ENCODE results near the gene EIF2B4. TPM values are rescaled to one million over a fixed set of nuclear protein-coding genes. Genes with fewer than 3 reads are reported as not detected.

Gene EIF2B4
- total RNA-seq, 5 donors from 2014 or later (not counting 1 experiment from before 2014, with no cell fraction given): 35.6 to 50.3 (median 40.5) TPM

DNA sequence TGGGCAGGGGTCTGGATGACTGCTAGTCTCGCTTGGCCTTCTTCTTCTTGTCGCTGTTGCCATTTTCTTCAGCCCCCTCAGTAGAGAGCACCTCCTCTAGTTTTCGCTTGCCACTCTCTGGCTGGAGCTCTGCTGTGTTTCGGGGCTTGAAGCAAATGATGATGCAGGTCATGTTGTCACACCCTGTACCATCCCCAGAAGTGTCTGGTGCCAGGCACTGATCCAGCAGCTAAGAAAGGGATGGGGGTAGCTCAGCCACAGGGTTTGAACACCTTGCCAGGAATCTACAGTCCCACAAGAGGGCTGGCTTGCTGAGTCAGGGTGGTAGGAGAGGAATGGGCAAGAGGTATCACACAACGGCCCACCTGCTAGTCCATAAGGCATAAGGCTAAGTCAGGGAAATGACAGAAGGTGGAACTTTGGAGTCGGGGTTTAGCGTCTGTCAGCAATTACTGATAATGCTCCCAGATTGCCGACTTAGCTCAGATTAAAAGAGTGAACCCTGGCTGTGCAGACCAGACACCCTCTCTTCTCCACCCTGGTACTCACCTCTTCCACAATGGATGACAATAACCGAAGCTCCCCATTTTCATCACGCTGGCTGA lies 11.5 kb upstream of the EIF2B4 start:
- DNase-seq: no peak
- H3K27me3 ChIP-seq (replicated peaks in 1 of 2; ENCODE audit: control insufficient read depth in 2 of 2, extremely low read depth in 1 of 2, insufficient read depth in 2 of 2, low read length in 1 of 2): no peaks in the 10 kb centered on the region
- peak overlapping the region; percentile 90 for H3K27ac ChIP-seq (ENCODE audit: low read length)
- no peak for ATAC-seq (replicated peaks in 1 of 4)
- WGBS (ENCODE audit: insufficient coverage): 100% methylated on average over 3 of the region's 10 CpGs
- peaks cover 8 to 18% of the 10 kb centered on the region in 2 experiments for H3K4me1 ChIP-seq (ENCODE audit: control insufficient read depth in 1 of 2, extremely low read depth in 1 of 2, insufficient read depth in 2 of 2, low read length in 2 of 2)
- Mint-ChIP-seq H3K27ac (peak overlapping the region; percentile 66 to 80), H3K9me3 (no peaks in the 10 kb centered on the region), H3K4me1 (peaks cover 23 to 34% (median 32%) of the 10 kb centered on the region in 3 donors), H3K36me3 (peaks cover 39% of the 10 kb centered on the region), H3K27me3 (no peaks in the 10 kb centered on the region), H3K4me3 (peak overlapping the region; percentile 79 to 87 (median 86))
- CTCF ChIA-PET: no interaction called here
- no peak overlapping the region for H3K4me3 ChIP-seq (ENCODE audit: control insufficient read depth in 1 of 2, extremely low read depth in 1 of 2, low read length in 1 of 2)
- no peaks in the 10 kb centered on the region for H3K9me3 ChIP-seq
- peaks cover 26 to 51% of the 10 kb centered on the region in 2 donors for H3K36me3 ChIP-seq (ENCODE audit: control insufficient read depth in 2 of 2, extremely low read depth in 1 of 2, insufficient read depth in 1 of 2, low read length in 1 of 2)
- POLR2A ChIA-PET: interaction anchor here in 1 of 2 donors (0.5 kb wide), 1 partner anchor 86 kb away, joined by 6 read pairs; no protein-coding TSS in a partner anchor

DNA sequence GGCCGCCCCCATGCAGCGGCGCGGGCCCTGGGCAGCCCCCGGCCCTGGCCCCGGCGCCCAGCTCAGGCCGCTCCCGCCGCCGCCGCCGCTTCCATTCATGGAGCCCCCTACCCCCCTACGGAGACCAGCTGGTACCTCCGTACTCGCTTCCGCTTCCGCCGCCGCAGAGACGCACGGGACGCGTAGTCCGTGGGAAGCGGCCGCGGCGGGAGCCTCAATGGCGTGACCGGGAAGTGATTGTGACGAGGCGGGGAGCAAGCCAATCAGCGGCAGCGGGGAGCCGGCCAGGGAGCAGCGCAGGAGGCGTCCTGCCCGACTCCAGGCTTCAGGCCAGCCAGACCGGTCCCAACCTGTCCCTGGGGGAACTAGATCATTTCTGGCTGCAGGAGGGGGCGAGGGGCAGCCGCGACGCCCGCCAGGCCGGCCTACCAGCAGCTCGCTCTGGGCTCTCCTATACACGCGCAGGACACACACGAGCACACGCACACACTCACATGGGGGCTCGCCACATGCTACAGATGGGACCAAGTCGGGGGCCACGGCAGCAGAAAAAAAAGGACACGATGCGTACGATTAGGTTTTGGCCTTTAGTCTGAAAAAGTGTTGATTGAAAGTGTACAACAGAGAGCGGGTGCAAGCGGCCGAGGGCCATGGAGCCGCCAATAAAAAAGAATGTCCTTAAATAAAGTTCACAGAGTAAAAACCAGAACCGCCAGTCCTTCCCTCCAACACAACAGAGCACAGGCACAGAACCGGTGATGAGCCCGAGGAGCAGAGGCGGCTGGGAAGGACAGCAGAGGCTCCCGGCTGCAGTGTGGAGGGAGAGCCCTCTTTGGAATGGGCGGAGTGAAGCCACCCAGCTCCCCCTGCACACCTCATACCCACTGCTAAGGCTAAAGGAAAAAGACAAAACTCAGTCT lies 10.7 kb upstream of the EIF2B4 start, which contains the start of gene ZNF513:
ZNF513 (minus strand) TSS at position 109 of the 920 bp plus-strand sequence. CDS start 208 bp downstream, outside the sequence.
- Mint-ChIP-seq H3K27ac (peak within 1 kb of the TSS; percentile 88 to 94), H3K4me1 (peaks cover 23 to 34% (median 32%) of the 10 kb centered on the region in 3 donors), H3K27me3 (no peaks in the 10 kb centered on the region), H3K9me3 (no peaks in the 10 kb centered on the region), H3K36me3 (peaks cover 44% of the 10 kb centered on the region), H3K4me3 (peak within 1 kb of the TSS; percentile 85 to 87 (median 87))
- peak; percentile 93 to 97 (median 96) for ATAC-seq (replicated peaks in 1 of 4)
- Histone ChIP-seq H3K4me1 (ENCODE audit: control insufficient read depth in 1 of 2, extremely low read depth in 1 of 2, insufficient read depth in 2 of 2, low read length in 2 of 2) (peaks cover 8 to 18% of the 10 kb centered on the region in 2 experiments), H3K27ac (ENCODE audit: low read length) (peak within 1 kb of the TSS; percentile 90), H3K27me3 (replicated peaks in 1 of 2; ENCODE audit: control insufficient read depth in 2 of 2, extremely low read depth in 1 of 2, insufficient read depth in 2 of 2, low read length in 1 of 2) (no peaks in the 10 kb centered on the region), H3K36me3 (ENCODE audit: control insufficient read depth in 2 of 2, extremely low read depth in 1 of 2, insufficient read depth in 1 of 2, low read length in 1 of 2) (peaks cover 29 to 55% of the 10 kb centered on the region in 2 donors), H3K9me3 (no peaks in the 10 kb centered on the region), H3K4me3 (ENCODE audit: control insufficient read depth in 1 of 2, extremely low read depth in 1 of 2, low read length in 1 of 2) (peak within 1 kb of the TSS; percentile 68 to 78)
- ChIA-PET POLR2A (interaction anchor here in 1 of 2 donors (0.9 kb wide), 1 partner anchor 29 kb away, joined by 3 read pairs; no protein-coding TSS in a partner anchor), CTCF (interaction anchor here in 1 of 2 donors (1.4 kb wide), 2 partner anchors 11 to 29 kb away, joined by 3 to 5 read pairs; partner anchors contain the start of gene PPM1G)
- WGBS (ENCODE audit: insufficient coverage): 10% methylated on average over 51 of the region's 67 CpGs
- peak; percentile 62 to 92 (median 82) for DNase-seq

DNA sequence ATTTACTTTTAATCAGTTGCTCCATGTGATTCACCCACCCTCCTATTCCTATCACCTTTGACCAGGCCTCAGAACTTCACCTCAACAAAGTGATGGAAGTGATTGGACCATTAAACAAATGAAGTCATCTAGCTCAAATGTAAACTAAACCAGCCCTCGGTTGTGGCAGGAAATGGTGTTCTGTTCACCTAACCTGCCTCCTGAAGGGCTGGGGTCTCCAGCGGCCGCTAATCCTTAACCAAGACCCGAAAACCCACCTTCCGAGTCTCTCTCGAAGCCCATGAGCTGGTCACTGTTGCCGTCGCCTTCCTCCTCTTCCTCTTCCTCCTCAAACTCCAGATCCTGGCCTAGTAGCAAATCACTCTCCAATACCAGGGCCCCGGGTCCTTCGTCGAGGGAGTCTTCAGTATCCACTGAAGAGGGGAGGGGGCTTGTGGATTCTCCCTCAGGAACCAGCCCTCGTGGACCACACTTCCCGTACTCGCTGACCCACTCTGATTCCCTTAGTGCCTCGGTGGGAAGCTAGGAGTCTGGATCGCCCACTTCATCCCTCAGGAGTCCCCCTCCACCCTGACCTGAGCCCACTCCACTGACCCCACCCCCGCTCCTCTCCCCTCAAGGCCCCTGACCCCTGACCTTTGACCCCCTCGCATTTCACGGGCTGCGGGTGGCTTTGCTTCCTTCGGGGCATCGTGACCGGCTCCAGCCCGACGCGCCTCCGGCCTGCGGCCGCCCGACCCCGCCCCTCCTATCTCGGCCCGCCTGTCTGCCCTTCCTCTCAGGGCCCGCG lies 9.9 kb upstream of the EIF2B4 start:
- H3K9me3 ChIP-seq: no peaks in the 10 kb centered on the region
- ChIA-PET CTCF (interaction anchor here in 1 of 2 donors (0.5 to 1.4 kb wide), 4 partner anchors 10 to 60 kb away, joined by 3 to 5 read pairs (median 4); partner anchors contain the start of gene PPM1G), POLR2A (interaction anchor here (0.6 to 1.2 kb wide), 4 partner anchors 11 to 58 kb away, joined by 3 to 4 read pairs (median 4); no protein-coding TSS in a partner anchor)
- DNase-seq: peak in 13 of 35 experiments; percentile 6 to 44 (median 28)
- H3K4me1 ChIP-seq (ENCODE audit: control insufficient read depth in 1 of 2, extremely low read depth in 1 of 2, insufficient read depth in 2 of 2, low read length in 2 of 2): peaks cover 8 to 18% of the 10 kb centered on the region in 2 experiments
- WGBS (ENCODE audit: insufficient coverage): 1% methylated on average over 24 of the region's 35 CpGs
- peak overlapping the region; percentile 81 for H3K27ac ChIP-seq (ENCODE audit: low read length)
- peak; percentile 20 to 40 (median 34) for ATAC-seq (replicated peaks in 1 of 4)
- H3K27me3 Mint-ChIP-seq: no peaks in the 10 kb centered on the region
- peak overlapping the region; percentile 68 to 78 for H3K4me3 ChIP-seq (ENCODE audit: control insufficient read depth in 1 of 2, extremely low read depth in 1 of 2, low read length in 1 of 2)
- H3K27me3 ChIP-seq (replicated peaks in 1 of 2; ENCODE audit: control insufficient read depth in 2 of 2, extremely low read depth in 1 of 2, insufficient read depth in 2 of 2, low read length in 1 of 2): no peaks in the 10 kb centered on the region
- H3K4me1 Mint-ChIP-seq: peaks cover 24 to 34% (median 32%) of the 10 kb centered on the region in 3 donors
- peak overlapping the region; percentile 85 to 87 (median 87) for H3K4me3 Mint-ChIP-seq
- peaks cover 41% of the 10 kb centered on the region for H3K36me3 Mint-ChIP-seq
- H3K27ac Mint-ChIP-seq: peak overlapping the region; percentile 88 to 94
- H3K9me3 Mint-ChIP-seq: no peaks in the 10 kb centered on the region
- peaks cover 36 to 55% of the 10 kb centered on the region in 2 donors for H3K36me3 ChIP-seq (ENCODE audit: control insufficient read depth in 2 of 2, extremely low read depth in 1 of 2, insufficient read depth in 1 of 2, low read length in 1 of 2)

DNA sequence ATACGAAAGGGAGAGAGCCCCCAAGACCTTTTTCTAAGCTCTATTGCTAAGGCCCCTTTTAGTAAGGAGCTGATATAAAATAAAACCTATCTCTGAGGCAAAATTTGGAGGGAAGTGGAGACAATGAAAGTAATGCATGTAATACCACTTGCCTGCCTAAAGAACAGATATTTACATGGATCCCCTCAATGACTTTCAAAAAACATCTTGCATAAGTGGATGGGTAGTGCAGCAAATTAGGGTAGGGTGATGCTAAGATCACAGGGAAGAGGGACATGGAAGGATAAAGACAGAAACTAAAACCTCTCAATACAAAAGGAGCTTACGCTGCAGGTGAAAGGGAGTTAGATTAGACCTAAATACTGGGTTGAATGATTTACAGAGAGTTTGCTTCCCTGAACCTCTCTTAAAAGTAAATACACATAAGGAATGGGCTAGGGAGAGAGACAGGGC lies 9.3 kb upstream of the EIF2B4 start:
- no peaks in the 10 kb centered on the region for H3K9me3 ChIP-seq
- ChIA-PET CTCF (interaction anchor here in 1 of 2 donors (0.5 to 1.4 kb wide), 4 partner anchors 10 to 60 kb away, joined by 3 to 5 read pairs (median 4); partner anchors contain the start of gene PPM1G), POLR2A (interaction anchor here (0.6 to 1.2 kb wide), 3 partner anchors 10 to 57 kb away, joined by 3 to 4 read pairs (median 4); no protein-coding TSS in a partner anchor)
- H3K9me3 Mint-ChIP-seq: no peaks in the 10 kb centered on the region
- ATAC-seq (replicated peaks in 1 of 4) (no peak), DNase-seq (no peak)
- H3K27ac ChIP-seq (ENCODE audit: low read length): peak overlapping the region; percentile 81
- H3K27me3 Mint-ChIP-seq: no peaks in the 10 kb centered on the region
- peaks cover 8 to 18% of the 10 kb centered on the region in 2 experiments for H3K4me1 ChIP-seq (ENCODE audit: control insufficient read depth in 1 of 2, extremely low read depth in 1 of 2, insufficient read depth in 2 of 2, low read length in 2 of 2)
- no CpG with 5 or more reads among the region's 2 CpGs for WGBS (ENCODE audit: insufficient coverage)
- H3K4me3 Mint-ChIP-seq: peak overlapping the region; percentile 85 to 87 (median 87)
- H3K4me1 Mint-ChIP-seq: peaks cover 27 to 37% (median 34%) of the 10 kb centered on the region in 3 donors
- peak overlapping the region; percentile 88 to 94 for H3K27ac Mint-ChIP-seq
- peaks cover 42% of the 10 kb centered on the region for H3K36me3 Mint-ChIP-seq
- H3K4me3 ChIP-seq (ENCODE audit: control insufficient read depth in 1 of 2, extremely low read depth in 1 of 2, low read length in 1 of 2): peak overlapping the region in 1 of 2 donors; percentile 78
- no peaks in the 10 kb centered on the region for H3K27me3 ChIP-seq (replicated peaks in 1 of 2; ENCODE audit: control insufficient read depth in 2 of 2, extremely low read depth in 1 of 2, insufficient read depth in 2 of 2, low read length in 1 of 2)
- H3K36me3 ChIP-seq (ENCODE audit: control insufficient read depth in 2 of 2, extremely low read depth in 1 of 2, insufficient read depth in 1 of 2, low read length in 1 of 2): peaks cover 39 to 55% of the 10 kb centered on the region in 2 donors

DNA sequence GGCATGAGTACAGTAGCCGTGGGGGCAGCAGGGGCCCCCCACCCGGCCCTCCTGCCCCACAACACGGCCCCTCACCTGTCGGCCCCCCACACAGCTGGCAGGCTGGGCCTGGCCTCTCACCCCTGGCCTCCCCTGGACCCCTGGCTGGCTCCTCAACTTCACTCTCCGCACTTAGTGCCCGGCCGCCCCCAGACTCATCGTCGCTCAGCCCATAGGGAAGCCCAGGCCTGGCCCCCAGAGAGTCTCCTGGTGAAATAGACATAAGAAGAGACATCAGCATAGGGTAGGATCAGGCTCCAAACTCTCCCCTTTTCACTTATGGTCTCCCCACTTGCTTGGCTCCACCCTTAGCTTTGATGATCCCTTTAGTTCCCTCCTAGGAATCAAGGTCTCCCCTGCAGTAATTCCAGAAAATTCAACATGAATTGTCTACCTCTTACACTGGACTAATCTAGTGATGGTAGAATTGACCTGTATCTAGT lies 8.7 kb upstream of the EIF2B4 start:
- Histone ChIP-seq H3K4me1 (ENCODE audit: control insufficient read depth in 1 of 2, extremely low read depth in 1 of 2, insufficient read depth in 2 of 2, low read length in 2 of 2) (peaks cover 8 to 19% of the 10 kb centered on the region in 2 experiments), H3K9me3 (no peaks in the 10 kb centered on the region), H3K27me3 (replicated peaks in 1 of 2; ENCODE audit: control insufficient read depth in 2 of 2, extremely low read depth in 1 of 2, insufficient read depth in 2 of 2, low read length in 1 of 2) (no peaks in the 10 kb centered on the region), H3K36me3 (ENCODE audit: control insufficient read depth in 2 of 2, extremely low read depth in 1 of 2, insufficient read depth in 1 of 2, low read length in 1 of 2) (peaks cover 37 to 55% of the 10 kb centered on the region in 2 donors), H3K27ac (ENCODE audit: low read length) (peak overlapping the region; percentile 81), H3K4me3 (ENCODE audit: control insufficient read depth in 1 of 2, extremely low read depth in 1 of 2, low read length in 1 of 2) (no peak overlapping the region)
- CTCF ChIA-PET: no interaction called here
- POLR2A ChIA-PET: interaction anchor here in 1 of 2 donors (0.6 kb wide), 1 partner anchor 23 kb away, joined by 3 read pairs; no protein-coding TSS in a partner anchor
- Mint-ChIP-seq H3K9me3 (no peaks in the 10 kb centered on the region), H3K36me3 (peaks cover 40% of the 10 kb centered on the region), H3K27me3 (no peaks in the 10 kb centered on the region), H3K27ac (peak overlapping the region; percentile 88 to 94), H3K4me3 (peak overlapping the region; percentile 85 to 87 (median 87)), H3K4me1 (peaks cover 28 to 37% (median 34%) of the 10 kb centered on the region in 3 donors)
- no peak for DNase-seq
- 94% methylated on average over 2 of the region's 9 CpGs for WGBS (ENCODE audit: insufficient coverage)
- ATAC-seq (replicated peaks in 1 of 4): no peak

Data from T-cell (primary cell).